ENCODE results near the gene NAV2.

The NAV2 gene

GRCh38 chr11:19697721-19698121 is 14.9 kb upstream of the NAV2 start:
- DNase-seq (ENCODE audit: low spot score in 2 of 2) (no peak), ATAC-seq (ENCODE audit: low read depth) (no peak)
- peaks cover 14% of the 10 kb centered on the region for H3K27me3 Mint-ChIP-seq
- no peaks in the 10 kb centered on the region for H3K36me3 Mint-ChIP-seq
- H3K4me3 Mint-ChIP-seq, result no peak overlapping the region
- H3K4me1 Mint-ChIP-seq, result no peaks in the 10 kb centered on the region
- no peak overlapping the region for H3K27ac Mint-ChIP-seq
- peaks cover 3% of the 10 kb centered on the region for H3K9me3 Mint-ChIP-seq

- no peak overlapping the region for H3K4me3 Mint-ChIP-seq
- H3K9me3 Mint-ChIP-seq, result peaks cover 3% of the 10 kb centered on the region
- no peaks in the 10 kb centered on the region for H3K4me1 Mint-ChIP-seq
- H3K27ac Mint-ChIP-seq, result no peak overlapping the region
- peaks cover 17% of the 10 kb centered on the region for H3K27me3 Mint-ChIP-seq
- DNase-seq (ENCODE audit: low spot score in 2 of 2) (no peak), ATAC-seq (ENCODE audit: low read depth) (no peak)
- H3K36me3 Mint-ChIP-seq, result no peaks in the 10 kb centered on the region
Observed at GRCh38 chr11:19698493-19699292, 13.9 kb upstream of the NAV2 start.

DNA sequence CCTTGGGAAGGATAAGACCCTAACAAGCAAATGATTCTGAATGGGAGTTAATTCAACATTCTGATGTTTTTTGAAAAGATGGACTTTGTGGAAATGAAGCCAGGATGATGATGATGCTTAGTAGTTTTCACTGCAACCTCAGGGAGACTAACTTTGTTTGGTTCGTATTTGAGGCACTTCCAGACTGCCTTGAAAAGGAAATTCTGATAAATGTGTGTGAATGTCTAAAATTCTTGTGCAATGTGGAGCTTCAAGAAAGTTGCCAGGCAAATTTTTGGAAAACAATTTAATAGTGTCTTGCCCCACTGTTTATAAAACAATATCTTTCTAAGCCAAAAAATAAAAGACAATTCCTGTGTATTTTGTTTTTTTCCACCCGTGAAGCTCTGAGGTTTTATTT is 11.2 kb upstream of the NAV2 start:
- peaks cover 15% of the 10 kb centered on the region for H3K27me3 Mint-ChIP-seq
- DNase-seq (ENCODE audit: low spot score in 2 of 2) (no peak), ATAC-seq (ENCODE audit: low read depth) (no peak)
- H3K36me3 Mint-ChIP-seq, result no peaks in the 10 kb centered on the region
- H3K27ac Mint-ChIP-seq, result no peak overlapping the region
- peaks cover 3% of the 10 kb centered on the region for H3K9me3 Mint-ChIP-seq
- H3K4me1 Mint-ChIP-seq, result no peaks in the 10 kb centered on the region
- no peak overlapping the region for H3K4me3 Mint-ChIP-seq

GRCh38 chr11:19702620-19703019 is 10.0 kb upstream of the NAV2 start:
- ATAC-seq (ENCODE audit: low read depth), result no peak
- Mint-ChIP-seq H3K36me3 (no peaks in the 10 kb centered on the region), H3K4me3 (no peak overlapping the region), H3K4me1 (no peaks in the 10 kb centered on the region), H3K27me3 (peaks cover 12% of the 10 kb centered on the region), H3K27ac (no peak overlapping the region), H3K9me3 (no peaks in the 10 kb centered on the region)
- no peak for DNase-seq (ENCODE audit: low spot score in 2 of 2)

GRCh38 chr11:19703211-19703610 is 9.4 kb upstream of the NAV2 start:
- H3K9me3 Mint-ChIP-seq, result no peaks in the 10 kb centered on the region
- no peak overlapping the region for H3K4me3 Mint-ChIP-seq
- no peaks in the 10 kb centered on the region for H3K36me3 Mint-ChIP-seq
- DNase-seq (ENCODE audit: low spot score in 2 of 2), result no peak
- ATAC-seq (ENCODE audit: low read depth), result no peak
- peaks cover 10% of the 10 kb centered on the region for H3K27me3 Mint-ChIP-seq
- no peak overlapping the region for H3K27ac Mint-ChIP-seq
- no peaks in the 10 kb centered on the region for H3K4me1 Mint-ChIP-seq

GRCh38 chr11:19704213-19704612 is 8.4 kb upstream of the NAV2 start:
- Mint-ChIP-seq H3K4me3 (no peak overlapping the region), H3K4me1 (no peaks in the 10 kb centered on the region), H3K36me3 (no peaks in the 10 kb centered on the region), H3K9me3 (no peaks in the 10 kb centered on the region), H3K27me3 (peaks cover 7% of the 10 kb centered on the region), H3K27ac (no peak overlapping the region)
- no peak for ATAC-seq (ENCODE audit: low read depth)
- DNase-seq (ENCODE audit: low spot score in 2 of 2), result no peak

GRCh38 chr11:19705936-19706335 is 6.7 kb upstream of the NAV2 start:
- DNase-seq (ENCODE audit: low spot score in 2 of 2) (no peak), ATAC-seq (ENCODE audit: low read depth) (no peak)
- Mint-ChIP-seq H3K27ac (no peak overlapping the region), H3K36me3 (no peaks in the 10 kb centered on the region), H3K27me3 (peaks cover 3% of the 10 kb centered on the region), H3K9me3 (no peaks in the 10 kb centered on the region), H3K4me1 (no peaks in the 10 kb centered on the region), H3K4me3 (no peak overlapping the region)

GRCh38 chr11:19711911-19712280 is 741 bp upstream of the NAV2 start:
- Mint-ChIP-seq H3K27me3 (peaks cover 9% of the 10 kb centered on the region), H3K4me1 (peaks cover 11% of the 10 kb centered on the region), H3K4me3 (peak overlapping the region; percentile 89)

DNA sequence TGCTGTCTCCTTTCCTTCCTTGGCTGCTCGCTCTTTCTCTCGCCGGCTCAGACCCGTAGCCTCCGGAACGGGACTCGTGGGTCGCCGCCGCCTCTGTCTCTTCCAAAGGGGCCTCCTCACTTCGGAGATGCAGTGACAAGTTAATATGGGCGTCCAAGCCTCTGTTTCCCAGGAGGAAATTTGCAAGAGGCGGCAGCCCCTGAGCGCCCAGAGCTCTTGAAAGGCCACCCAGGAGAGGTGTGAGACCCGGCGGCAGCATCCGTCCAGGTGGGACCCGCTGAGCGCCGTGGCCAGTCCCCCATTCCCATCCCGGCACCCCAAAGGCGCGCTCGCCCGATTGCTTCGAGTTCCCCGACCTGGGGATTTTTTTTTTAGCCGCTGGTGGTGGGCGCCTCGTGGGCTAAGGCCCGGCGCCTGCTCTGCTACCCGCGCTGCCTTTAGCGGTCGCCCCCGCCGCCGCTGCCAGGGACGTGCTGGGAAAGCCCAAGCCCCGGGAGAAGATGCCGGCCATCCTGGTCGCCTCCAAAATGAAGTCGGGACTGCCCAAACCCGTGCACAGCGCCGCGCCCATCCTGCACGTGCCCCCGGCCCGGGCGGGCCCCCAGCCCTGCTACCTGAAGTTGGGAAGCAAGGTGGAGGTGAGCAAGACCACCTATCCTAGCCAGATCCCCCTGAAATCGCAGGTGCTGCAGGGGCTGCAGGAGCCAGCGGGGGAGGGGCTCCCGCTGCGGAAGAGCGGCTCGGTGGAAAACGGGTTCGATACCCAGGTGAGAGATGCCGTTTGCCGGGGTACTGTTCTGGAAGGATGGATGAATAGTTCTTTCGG is 772 bp downstream of the NAV2 start:
- Mint-ChIP-seq H3K36me3 (no peaks in the 10 kb centered on the region), H3K4me1 (peaks cover 11% of the 10 kb centered on the region), H3K9me3 (no peaks in the 10 kb centered on the region), H3K27ac (no peak overlapping the region), H3K4me3 (peak overlapping the region; percentile 86), H3K27me3 (peaks cover 13% of the 10 kb centered on the region)
- DNase-seq (ENCODE audit: low spot score in 2 of 2) (peak in 1 of 2 donors; percentile 3), ATAC-seq (ENCODE audit: low read depth) (peak; percentile 14)

More at GRCh38 chr11:19711911-19712280, 741 bp upstream of the NAV2 start:
- Mint-ChIP-seq H3K36me3 (no peaks in the 10 kb centered on the region), H3K9me3 (no peaks in the 10 kb centered on the region), H3K27ac (peak overlapping the region; percentile 64)
- ATAC-seq (ENCODE audit: low read depth) (no peak), DNase-seq (ENCODE audit: low spot score in 2 of 2) (no peak)

DNA sequence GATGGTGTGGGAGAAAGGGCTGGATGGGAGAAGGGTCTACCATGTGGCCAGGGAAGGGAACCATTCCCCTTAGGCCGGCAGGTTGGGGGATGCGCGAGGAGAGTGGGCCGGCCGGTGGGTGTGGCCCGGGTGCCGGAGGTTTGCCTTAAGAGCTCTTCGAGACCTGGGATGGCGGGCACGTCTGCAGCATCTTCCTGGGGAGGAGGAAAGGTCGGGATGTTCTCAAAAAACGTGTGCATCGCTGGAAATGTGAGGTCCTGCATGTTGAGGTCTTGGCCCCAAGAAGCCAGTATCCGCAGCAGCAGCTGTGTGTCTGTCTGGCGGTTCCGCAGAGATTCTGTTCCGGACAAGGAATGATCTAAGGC is 1.4 kb downstream of the NAV2 start:
- H3K27me3 Mint-ChIP-seq, result peaks cover 13% of the 10 kb centered on the region
- H3K9me3 Mint-ChIP-seq, result no peaks in the 10 kb centered on the region
- H3K36me3 Mint-ChIP-seq, result no peaks in the 10 kb centered on the region
- DNase-seq (ENCODE audit: low spot score in 2 of 2), result no peak
- H3K27ac Mint-ChIP-seq, result no peak overlapping the region
- no peak for ATAC-seq (ENCODE audit: low read depth)
- H3K4me1 Mint-ChIP-seq, result peaks cover 11% of the 10 kb centered on the region
- peak overlapping the region; percentile 86 for H3K4me3 Mint-ChIP-seq

GRCh38 chr11:19714387-19715363 is 2.0 kb downstream of the NAV2 start:
- Mint-ChIP-seq H3K9me3 (no peaks in the 10 kb centered on the region), H3K36me3 (no peaks in the 10 kb centered on the region), H3K4me1 (peaks cover 11% of the 10 kb centered on the region), H3K27ac (no peak overlapping the region), H3K4me3 (peak overlapping the region; percentile 86), H3K27me3 (peaks cover 13% of the 10 kb centered on the region)
- no peak for ATAC-seq (ENCODE audit: low read depth)
- no peak for DNase-seq (ENCODE audit: low spot score in 2 of 2)

- Mint-ChIP-seq H3K4me1 (peaks cover 11% of the 10 kb centered on the region), H3K27me3 (peaks cover 13% of the 10 kb centered on the region), H3K27ac (no peak overlapping the region), H3K4me3 (no peak overlapping the region), H3K36me3 (no peaks in the 10 kb centered on the region), H3K9me3 (no peaks in the 10 kb centered on the region)
- DNase-seq (ENCODE audit: low spot score in 2 of 2) (no peak), ATAC-seq (ENCODE audit: low read depth) (no peak)
Observed at GRCh38 chr11:19715373-19715772, 2.7 kb downstream of the NAV2 start.

- DNase-seq (ENCODE audit: low spot score in 2 of 2) (no peak), ATAC-seq (ENCODE audit: low read depth) (no peak)
- Mint-ChIP-seq H3K27me3 (peaks cover 16% of the 10 kb centered on the region), H3K27ac (no peak overlapping the region), H3K9me3 (no peaks in the 10 kb centered on the region), H3K36me3 (no peaks in the 10 kb centered on the region), H3K4me3 (no peak overlapping the region), H3K4me1 (peaks cover 8% of the 10 kb centered on the region)
Observed at GRCh38 chr11:19718051-19718450, 5.4 kb downstream of the NAV2 start.

DNA sequence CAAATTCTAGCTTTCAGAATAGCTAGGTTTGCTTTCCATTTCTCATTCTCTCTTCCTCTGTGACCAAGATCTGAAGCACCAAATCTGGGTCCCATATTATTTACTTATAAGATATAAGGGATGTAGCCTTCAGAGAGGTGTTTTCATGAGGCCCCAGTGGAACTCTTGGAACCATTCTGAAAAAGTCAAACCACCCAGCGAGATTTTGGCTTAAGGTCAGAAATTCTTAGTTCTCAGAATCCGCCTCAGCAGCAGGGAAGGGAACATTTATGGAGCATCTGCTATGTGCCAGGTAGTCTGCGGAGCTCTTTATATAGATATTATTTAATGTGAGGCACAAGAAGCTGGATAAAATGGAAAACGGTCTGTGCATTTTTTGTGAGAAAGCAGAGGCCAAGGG is 6.3 kb downstream of the NAV2 start:
- H3K27ac Mint-ChIP-seq, result no peak overlapping the region
- DNase-seq (ENCODE audit: low spot score in 2 of 2) (no peak), ATAC-seq (ENCODE audit: low read depth) (no peak)
- H3K9me3 Mint-ChIP-seq, result no peaks in the 10 kb centered on the region
- no peak overlapping the region for H3K4me3 Mint-ChIP-seq
- no peaks in the 10 kb centered on the region for H3K36me3 Mint-ChIP-seq
- peaks cover 13% of the 10 kb centered on the region for H3K27me3 Mint-ChIP-seq
- H3K4me1 Mint-ChIP-seq, result peaks cover 4% of the 10 kb centered on the region

Data from memory B cell (primary cell).